GM19467 (cell line): ENCODE results near the gene FANCE.

Experiments
- ATAC-seq: cut with Tn5 transposase; IDR thresholded peaks from one replicate; pipeline ENCODE4 v1.9.1; 2021; ENCODE audit warnings: mild to moderate bottlenecking, moderate library complexity; ENCODE audit not compliant: unreplicated experiment

FANCE gene

GRCh38 chr6:35463292-35463691 is 11.2 kb downstream of the FANCE start:
- ATAC-seq = no peak

- no peak for ATAC-seq
Measured at GRCh38 chr6:35465646-35466045, 13.5 kb downstream of the FANCE start.

- peak; percentile 82 for ATAC-seq
Measured at GRCh38 chr6:35468181-35468979, 16.2 kb downstream of the FANCE start, which contains the start of gene RPL10A. Gene RPL10A (plus strand): TSS chr6:35468401. CDS start chr6:35468435, 34 bp downstream.

GRCh38 chr6:35468980-35469750 is 17.0 kb downstream of the FANCE start:
- ATAC-seq = no peak

DNA sequence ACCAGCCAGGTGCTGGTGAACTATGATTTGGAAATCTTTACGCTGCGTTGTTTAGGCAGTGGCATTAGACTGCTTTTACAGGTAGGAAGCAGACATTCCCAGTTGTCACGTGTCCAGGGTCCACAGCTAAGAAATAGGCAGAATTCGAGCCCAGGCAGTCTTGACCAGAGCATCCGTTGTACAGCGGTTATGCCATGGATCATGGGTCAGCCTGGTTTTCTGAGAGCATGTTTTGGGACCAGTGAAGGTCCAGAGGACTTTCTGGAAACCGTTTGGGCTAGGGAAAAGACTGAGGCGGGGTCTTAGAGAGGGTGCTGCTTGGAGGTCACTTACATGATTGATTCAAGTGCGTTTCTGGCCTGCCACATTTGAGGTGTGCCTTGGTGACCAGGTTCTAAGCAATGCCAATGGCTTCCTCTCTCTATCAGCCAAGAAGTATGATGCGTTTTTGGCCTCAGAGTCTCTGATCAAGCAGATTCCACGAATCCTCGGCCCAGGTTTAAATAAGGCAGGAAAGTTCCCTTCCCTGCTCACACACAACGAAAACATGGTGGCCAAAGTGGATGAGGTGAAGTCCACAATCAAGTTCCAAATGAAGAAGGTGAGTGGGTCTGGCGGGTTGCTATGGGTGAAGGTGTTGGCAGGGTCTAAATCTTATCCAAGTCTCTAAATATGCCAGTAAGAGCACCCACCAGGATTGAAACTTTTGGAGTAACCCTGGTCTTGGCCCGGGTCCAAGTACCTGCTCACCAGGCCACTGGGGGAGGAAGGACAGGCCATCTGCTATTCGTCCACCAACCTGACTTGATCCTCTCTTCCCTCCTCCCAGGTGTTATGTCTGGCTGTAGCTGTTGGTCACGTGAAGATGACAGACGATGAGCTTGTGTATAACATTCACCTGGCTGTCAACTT is 17.9 kb downstream of the FANCE start:
- ATAC-seq = no peak

- no peak for ATAC-seq
Measured at GRCh38 chr6:35470663-35471120, 18.6 kb downstream of the FANCE start.

GRCh38 chr6:35471836-35472345 is 19.8 kb downstream of the FANCE start:
- ATAC-seq = no peak

- ATAC-seq = no peak
Measured at GRCh38 chr6:35473075-35473849, 21.1 kb downstream of the FANCE start.

GRCh38 chr6:35473850-35474130 is 21.7 kb downstream of the FANCE start:
- ATAC-seq = no peak

DNA sequence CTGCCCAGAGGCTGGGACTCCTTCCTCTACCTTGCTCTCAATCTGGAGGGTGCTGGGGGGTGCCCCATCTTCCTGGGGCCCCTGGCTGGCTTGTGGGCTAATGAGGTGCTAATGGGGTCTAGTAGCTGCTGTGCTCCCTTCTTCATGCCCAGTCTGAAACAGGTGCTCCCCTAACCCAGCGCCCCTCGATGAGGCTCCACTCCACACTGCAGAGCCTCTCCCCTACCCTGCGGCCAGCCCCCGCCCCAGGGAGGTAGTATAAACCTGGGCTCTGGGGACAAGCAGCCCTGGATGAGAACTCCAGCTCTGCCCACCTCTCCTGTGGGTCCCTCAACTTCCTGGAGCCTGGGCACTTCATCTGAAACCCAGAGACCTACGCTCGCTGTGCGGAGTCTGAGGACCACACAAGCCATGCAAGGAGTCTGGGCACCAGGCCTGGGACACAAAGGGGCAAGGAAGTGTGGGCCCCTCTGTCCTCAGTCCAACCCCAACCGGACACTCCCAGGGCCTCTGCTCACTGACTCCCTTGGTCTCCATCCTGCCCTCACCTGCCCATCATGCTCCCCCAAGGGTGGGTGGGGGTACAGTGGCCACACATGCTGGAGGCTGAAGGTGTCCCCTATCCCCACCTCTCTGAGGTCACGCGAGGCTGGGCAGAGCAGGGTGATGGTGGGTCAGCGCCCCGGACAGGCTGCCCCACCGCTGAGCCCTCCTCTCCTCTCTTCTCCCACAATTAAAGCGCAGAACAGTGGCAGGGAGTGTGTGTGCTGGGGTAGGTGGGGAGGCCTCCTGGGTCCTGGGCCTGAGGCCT is 22.2 kb downstream of the FANCE start:
- no peak for ATAC-seq

GRCh38 chr6:35474942-35475570 is 22.9 kb downstream of the FANCE start:
- no peak for ATAC-seq

DNA sequence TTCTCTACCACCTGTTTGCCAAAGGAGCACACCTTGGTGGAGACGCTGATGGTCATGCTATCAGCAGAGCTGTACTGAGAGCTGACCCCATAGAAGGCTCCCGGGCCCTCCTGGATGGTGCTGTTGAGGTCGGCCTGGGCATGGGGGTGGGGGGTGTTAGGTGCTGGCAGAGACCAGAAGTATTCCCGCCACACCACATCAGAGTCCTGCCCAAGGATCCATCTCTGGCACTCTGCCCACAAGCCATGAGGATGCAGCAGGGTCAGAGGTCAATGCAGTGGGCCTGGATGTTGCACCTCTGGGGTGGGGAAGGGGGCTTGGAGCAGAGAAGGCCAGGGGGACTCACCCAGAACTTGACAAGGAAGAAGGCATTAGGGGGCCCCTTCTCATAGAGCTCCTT is 23.4 kb downstream of the FANCE start:
- no peak for ATAC-seq

GRCh38 chr6:35476004-35476403 is 23.9 kb downstream of the FANCE start:
- ATAC-seq = no peak

GRCh38 chr6:35477028-35477427 is 24.9 kb downstream of the FANCE start:
- ATAC-seq = no peak

GRCh38 chr6:35477551-35478179 is 25.5 kb downstream of the FANCE start:
- no peak for ATAC-seq

GRCh38 chr6:35478259-35478658 is 26.1 kb downstream of the FANCE start:
- ATAC-seq = no peak

GRCh38 chr6:35480176-35480575 is 28.0 kb downstream of the FANCE start:
- ATAC-seq = no peak

- ATAC-seq = no peak
Measured at GRCh38 chr6:35481226-35481625, 29.1 kb downstream of the FANCE start.
